HG02571 (cell line): ENCODE results near the gene HLA-F.

Experiments
- ATAC-seq: cut with Tn5 transposase; IDR thresholded peaks from one replicate; pipeline ENCODE4 v1.9.1; 2021; ENCODE audit warnings: mild to moderate bottlenecking, moderate library complexity; ENCODE audit not compliant: unreplicated experiment

Gene HLA-F

DNA sequence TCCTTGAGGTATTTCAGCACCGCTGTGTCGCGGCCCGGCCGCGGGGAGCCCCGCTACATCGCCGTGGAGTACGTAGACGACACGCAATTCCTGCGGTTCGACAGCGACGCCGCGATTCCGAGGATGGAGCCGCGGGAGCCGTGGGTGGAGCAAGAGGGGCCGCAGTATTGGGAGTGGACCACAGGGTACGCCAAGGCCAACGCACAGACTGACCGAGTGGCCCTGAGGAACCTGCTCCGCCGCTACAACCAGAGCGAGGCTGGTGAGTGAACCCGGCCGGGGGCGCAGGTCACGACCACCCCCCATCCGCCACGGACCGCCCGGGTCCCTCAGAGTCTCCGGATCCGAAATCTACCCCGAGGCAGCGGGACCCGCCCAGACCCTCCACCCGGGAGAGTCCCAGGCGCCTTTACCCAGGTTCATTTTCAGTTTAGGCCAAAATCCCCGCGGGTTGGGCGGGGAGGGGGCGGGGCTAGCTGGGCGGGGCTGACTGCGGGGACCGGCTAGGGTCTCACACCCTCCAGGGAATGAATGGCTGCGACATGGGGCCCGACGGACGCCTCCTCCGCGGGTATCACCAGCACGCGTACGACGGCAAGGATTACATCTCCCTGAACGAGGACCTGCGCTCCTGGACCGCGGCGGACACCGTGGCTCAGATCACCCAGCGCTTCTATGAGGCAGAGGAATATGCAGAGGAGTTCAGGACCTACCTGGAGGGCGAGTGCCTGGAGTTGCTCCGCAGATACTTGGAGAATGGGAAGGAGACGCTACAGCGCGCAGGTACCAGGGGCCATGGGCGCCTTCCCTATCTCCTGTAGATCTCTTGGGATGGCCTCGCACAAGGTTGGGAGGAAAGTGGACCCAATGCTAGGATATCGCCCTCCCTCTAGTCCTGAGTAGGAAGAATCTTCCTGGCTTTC, 693 bp downstream of the HLA-F start:
- peak; percentile 35 for ATAC-seq

DNA sequence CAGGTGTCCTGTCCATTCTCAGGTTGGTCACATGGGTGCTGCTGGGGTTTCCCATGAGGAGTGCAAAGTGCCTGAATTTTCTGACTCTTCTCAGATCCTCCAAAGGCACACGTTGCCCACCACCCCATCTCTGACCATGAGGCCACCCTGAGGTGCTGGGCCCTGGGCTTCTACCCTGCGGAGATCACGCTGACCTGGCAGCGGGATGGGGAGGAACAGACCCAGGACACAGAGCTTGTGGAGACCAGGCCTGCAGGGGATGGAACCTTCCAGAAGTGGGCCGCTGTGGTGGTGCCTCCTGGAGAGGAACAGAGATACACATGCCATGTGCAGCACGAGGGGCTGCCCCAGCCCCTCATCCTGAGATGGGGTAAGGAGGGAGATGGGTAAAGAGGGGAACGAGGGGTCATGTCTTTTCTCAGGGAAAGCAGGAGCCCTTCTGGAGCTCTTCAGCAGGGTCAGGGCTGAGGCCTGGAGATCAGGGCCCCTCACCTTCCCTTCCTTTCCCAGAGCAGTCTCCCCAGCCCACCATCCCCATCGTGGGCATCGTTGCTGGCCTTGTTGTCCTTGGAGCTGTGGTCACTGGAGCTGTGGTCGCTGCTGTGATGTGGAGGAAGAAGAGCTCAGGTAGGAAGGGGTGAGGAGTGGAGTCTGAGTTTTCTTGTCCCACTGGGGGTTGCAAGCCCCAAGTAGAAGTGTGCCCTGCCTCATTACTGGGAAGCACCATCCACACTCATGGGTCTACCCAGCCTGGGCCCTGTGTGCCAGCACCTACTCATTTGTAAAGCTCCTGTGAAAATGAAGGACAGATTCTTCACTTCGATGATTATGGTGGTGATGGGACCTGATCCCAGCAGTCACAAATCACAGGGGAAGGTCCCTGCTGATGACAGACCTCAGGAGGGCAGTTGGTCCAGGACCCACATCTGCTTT, 2.0 kb downstream of the HLA-F start:
- ATAC-seq: no peak

DNA sequence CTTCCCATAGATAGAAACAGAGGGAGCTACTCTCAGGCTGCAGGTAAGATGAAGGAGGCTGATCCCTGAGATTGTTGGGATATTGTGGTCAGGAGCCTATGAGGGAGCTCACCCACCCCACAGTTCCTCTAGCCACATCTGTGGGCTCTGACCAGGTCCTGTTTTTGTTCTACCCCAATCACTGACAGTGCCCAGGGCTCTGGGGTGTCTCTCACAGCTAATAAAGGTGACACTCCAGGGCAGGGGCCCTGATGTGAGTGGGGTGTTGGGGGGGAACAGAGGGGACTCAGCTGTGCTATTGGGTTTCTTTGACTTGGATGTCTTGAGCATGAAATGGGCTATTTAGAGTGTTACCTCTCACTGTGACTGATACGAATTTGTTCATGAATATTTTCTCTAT, 2.8 kb downstream of the HLA-F start:
- no peak for ATAC-seq

DNA sequence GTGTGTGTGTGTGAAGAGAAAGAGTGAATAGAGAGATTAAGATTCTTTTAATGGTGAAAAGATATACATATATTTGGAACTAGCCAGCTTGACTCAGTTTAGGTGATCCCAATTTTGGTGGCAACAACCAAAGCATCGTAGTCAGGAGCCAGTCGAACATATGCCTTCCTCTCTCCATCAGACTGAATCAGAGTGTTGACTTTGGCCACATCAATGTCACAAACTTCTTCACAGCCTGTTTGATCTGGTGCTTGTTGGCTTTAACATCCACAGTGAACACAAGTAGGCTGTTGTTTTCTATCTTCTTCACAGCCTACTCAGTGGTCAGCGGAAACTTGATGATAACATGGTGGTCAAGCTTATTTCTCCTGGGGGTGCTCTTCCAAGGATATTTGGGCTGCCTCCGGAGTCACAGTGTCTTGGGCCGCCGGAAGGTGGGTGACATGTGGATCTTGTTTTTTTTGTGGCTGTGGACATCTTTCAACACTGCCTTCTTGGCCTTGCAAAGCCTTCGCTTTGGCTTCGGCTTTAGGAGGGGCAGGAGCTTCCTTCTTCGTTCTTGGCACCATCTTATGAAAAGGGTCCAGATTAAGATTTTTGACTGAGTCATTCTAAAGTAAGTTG, 3.4 kb downstream of the HLA-F start:
- no peak for ATAC-seq

- no peak for ATAC-seq
Observed at GRCh38 chr6:29727637-29728036, 4.4 kb downstream of the HLA-F start.

- ATAC-seq: no peak
Observed at GRCh38 chr6:29728173-29728874, 5.1 kb downstream of the HLA-F start.

DNA sequence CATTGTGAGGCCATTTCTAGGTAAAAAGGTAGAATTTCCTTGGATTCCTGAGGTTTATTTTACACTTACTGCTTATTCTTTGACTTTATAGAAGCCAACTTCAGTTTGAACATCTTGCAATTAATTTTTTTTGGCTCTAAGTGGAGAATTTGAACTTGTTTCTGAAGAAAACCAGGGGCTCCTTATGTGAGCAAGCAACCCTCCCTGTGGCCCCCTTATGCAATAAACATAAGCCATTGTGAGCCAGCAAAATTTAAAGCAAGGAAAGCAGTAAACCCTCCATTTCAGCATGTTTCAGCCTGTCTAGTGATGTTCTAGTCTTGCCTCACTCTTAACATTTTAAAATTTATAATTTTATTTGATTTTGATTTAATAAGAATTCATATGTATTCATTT, 5.6 kb downstream of the HLA-F start:
- ATAC-seq: no peak

DNA sequence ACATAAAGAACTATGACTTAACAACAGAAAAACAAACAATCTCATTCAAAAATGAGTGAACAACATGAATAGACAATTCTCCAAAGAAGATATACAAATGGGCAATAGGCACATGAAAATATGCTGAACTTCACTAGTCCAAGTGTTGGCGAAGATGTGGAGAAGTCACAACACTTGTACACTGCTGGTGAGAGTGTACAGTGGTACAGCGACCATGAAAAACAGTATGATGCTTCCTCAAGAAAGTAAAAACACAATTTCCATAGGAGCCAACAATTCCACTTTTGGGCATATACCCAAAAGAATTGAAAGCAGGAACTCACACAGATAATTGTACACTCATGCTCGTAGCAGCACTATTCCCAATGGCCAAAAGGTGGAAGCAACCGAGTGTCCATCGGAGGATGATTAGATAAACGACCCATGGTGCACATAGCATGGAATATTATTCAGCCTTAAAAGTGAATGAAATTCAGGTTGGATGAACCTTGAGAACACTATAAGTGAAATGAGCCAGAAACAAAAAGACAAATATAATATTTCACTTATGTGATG, 6.6 kb downstream of the HLA-F start:
- no peak for ATAC-seq

DNA sequence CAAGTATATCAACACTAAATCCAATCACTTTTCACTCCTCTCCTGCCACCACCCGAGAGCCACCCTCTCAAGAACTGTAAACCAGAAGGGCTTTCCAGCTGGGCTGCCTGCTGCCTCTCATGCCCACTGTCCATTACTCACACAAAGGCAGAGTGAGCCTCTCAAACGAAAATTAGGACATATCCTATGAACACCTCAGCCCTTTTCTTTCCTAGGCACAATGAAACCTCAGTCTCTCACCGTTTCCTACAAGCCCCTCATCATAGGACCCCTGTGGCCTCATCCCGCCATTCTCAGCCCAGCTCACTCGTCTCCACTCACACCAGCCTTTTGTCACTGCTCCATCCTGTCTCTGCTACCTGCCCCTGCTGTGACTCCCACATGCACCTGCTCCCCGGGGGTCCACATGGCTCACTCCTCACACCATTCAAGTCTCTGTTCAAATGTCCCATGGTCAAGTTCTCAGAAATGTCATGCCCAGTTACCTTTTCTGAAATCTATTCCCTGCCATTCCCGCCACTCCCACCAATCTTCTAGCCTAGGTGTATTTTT, 7.4 kb downstream of the HLA-F start:
- no peak for ATAC-seq

- no peak for ATAC-seq
Observed at GRCh38 chr6:29731281-29731680, 8.0 kb downstream of the HLA-F start.

DNA sequence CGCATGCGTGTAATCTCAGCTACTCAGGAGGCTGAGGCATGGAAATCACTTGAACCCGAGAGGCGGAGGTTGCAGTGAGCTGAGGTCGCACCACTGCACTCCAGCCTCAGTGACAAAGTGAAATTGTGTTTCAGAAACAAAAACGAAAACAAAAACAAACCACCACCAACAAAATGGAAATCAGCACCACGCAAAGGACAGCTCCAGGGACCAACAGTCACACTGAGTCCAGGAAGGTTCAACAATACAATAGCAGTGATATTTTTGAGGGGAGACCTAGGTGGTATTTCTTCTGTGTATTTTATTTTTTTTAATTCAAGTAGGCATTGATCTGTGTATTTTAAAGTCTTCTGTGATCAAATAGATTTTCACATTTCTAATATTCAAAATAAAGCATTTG, 9.8 kb downstream of the HLA-F start:
- ATAC-seq: no peak

- no peak for ATAC-seq
Observed at GRCh38 chr6:29734046-29735018, 11.1 kb downstream of the HLA-F start.

DNA sequence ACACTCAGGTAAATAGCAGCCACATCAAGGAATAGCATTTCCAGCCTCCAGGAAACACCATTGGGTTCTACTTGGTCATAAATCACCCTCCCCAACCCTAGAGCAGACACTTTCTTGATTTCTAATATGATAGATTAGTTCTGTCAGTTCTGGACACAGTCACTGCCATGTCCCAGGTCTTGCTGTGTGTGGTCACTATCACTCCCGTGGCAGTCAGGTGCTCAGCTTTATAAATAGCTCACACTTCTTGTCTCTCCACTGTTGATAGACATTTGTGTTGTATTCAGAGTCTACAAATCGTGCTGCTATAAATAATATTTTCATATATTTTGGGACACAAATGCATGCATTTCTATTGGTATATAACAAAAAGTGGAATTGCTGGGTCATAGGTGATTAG, 13.3 kb downstream of the HLA-F start:
- ATAC-seq: no peak

GRCh38 chr6:29737707-29738630, 14.7 kb downstream of the HLA-F start:
- no peak for ATAC-seq

- ATAC-seq: no peak
Observed at GRCh38 chr6:29739136-29739881, 16.1 kb downstream of the HLA-F start.

DNA sequence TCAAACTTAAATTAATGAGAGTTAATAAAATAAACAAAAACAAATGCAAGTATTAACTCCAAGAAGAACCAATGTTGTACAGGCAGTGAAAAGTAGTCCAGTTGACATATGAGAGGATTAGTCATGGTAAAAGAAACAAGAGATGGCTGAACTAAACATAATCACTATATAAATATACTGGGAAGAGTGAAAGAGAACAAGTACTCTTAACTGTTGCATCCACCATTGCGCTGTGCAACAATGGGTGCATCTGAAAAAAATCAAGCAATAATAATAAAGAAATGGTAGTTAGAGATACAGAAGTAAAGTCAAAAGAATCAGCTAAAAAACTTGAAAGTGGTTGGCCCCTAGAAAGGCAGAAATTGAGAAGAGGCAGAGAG, 16.6 kb downstream of the HLA-F start:
- ATAC-seq: no peak

GRCh38 chr6:29741592-29741991, 18.4 kb downstream of the HLA-F start:
- ATAC-seq: no peak
